ENCODE results near the gene HEY2.

DNA sequence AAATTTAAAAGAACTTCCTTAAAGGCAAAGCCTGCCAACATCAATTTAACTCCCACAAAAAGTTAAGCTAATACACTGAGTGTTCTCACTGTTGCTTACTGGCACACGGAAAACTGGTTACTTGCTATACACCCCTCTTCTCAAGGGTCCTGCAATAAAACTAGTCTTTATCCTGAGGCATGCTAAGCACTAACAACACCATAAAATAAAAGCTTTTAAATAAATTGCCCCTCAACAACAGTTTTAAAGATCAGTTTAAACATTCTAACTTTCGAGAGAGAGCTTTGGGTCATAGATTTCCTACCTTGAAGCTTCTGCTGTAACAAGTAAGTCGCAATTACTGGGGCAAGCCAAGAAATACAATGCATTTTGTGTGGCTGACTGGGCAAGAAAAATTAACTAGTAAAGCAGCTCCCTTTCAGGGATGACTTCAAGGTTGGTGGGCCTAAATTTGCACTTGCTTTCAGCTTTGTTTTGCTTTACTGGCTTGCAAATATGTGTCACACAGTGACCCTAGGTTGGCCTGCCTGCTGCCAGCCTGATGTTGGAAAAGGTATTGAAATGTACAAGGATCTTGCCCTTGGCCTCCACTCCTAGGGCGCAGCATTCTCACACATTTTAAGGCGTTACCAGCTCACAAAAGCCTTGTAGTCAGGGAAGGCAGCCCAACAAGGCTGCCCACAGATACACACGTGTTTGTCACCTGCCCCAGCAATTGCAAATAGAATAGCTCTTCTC is 4.0 kb upstream of the HEY2 start:
- TF ChIP-seq, protein P1, sequence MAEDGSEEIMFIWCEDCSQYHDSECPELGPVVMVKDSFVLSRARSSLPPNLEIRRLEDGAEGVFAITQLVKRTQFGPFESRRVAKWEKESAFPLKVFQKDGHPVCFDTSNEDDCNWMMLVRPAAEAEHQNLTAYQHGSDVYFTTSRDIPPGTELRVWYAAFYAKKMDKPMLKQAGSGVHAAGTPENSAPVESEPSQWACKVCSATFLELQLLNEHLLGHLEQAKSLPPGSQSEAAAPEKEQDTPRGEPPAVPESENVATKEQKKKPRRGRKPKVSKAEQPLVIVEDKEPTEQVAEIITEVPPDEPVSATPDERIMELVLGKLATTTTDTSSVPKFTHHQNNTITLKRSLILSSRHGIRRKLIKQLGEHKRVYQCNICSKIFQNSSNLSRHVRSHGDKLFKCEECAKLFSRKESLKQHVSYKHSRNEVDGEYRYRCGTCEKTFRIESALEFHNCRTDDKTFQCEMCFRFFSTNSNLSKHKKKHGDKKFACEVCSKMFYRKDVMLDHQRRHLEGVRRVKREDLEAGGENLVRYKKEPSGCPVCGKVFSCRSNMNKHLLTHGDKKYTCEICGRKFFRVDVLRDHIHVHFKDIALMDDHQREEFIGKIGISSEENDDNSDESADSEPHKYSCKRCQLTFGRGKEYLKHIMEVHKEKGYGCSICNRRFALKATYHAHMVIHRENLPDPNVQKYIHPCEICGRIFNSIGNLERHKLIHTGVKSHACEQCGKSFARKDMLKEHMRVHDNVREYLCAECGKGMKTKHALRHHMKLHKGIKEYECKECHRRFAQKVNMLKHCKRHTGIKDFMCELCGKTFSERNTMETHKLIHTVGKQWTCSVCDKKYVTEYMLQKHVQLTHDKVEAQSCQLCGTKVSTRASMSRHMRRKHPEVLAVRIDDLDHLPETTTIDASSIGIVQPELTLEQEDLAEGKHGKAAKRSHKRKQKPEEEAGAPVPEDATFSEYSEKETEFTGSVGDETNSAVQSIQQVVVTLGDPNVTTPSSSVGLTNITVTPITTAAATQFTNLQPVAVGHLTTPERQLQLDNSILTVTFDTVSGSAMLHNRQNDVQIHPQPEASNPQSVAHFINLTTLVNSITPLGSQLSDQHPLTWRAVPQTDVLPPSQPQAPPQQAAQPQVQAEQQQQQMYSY (CRISPR knock-in tag; IDR thresholded peaks at IDR 0.05): no peak
- TF ChIP-seq MXI1 (IDR thresholded peaks at IDR 0.05; ENCODE audit: low read depth, low read length): no peak
- no peak for TF ChIP-seq POLR2A (IDR thresholded peaks at IDR 0.05; ENCODE audit: low read depth, low read length)
- TF ChIP-seq CBFB (IDR thresholded peaks at IDR 0.05; ENCODE audit: low read depth): no peak
